ENCODE data around the gene CLEC2L. TPM values are rescaled to one million over a fixed set of nuclear protein-coding genes. Genes with fewer than 3 reads are reported as not detected.
A peak's percentile ranks its signal among the peaks of the same experiment; 100 is the strongest.

The CLEC2L gene
- total and polyA plus RNA-seq, 2 of the 8 experiments (the other 6 are each of a cell fraction or from before 2014, with no cell fraction given) = 0.20 to 1.9 TPM

DNA sequence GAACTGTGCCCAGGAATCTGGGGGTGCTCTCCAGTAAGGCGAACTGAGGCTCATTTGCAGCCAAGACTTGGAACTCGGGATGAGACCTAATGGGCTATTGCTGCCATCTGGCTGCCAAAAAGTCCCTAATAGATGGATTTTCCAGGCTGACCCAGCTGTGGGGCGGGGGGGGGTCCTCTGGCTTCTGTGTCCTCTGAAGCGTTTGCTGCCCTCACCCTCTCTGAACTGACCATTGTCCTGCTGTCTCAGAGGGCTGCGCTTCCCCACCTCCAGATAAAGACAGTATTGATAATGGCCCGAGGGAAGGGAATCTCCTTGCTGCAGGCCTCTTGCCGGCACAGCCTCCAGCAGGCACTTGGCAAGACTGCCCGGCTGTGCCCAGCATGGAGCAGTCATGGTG, 46.6 kb downstream of the CLEC2L start:
- Histone ChIP-seq H3K79me1 (ENCODE audit: low read depth, low read length) (no peaks in the 10 kb centered on the region), H3K14ac (ENCODE audit: insufficient read length) (no peak overlapping the region), H3K9ac (replicated peaks in 1 of 4; ENCODE audit: extremely low read depth in 1 of 4, low read depth in 3 of 4, low read length in 3 of 4) (no peak overlapping the region), H3K23ac (ENCODE audit: insufficient read length) (no peak overlapping the region), H3K23me2 (ENCODE audit: low read depth, low read length) (no peaks in the 10 kb centered on the region), H4K20me1 (replicated peaks in 1 of 2; ENCODE audit: control insufficient read depth in 1 of 2, insufficient read depth in 2 of 2, low read length in 2 of 2) (no peaks in the 10 kb centered on the region), H4K8ac (ENCODE audit: extremely low read depth, insufficient read depth, low read length) (no peak overlapping the region), H2AFZ (ENCODE audit: low read length) (no peak overlapping the region), H3K4me2 (ENCODE audit: insufficient read depth in 1 of 2, low read depth in 2 of 2, low read length in 2 of 2) (no peak overlapping the region), H3K56ac (replicated peaks; ENCODE audit: insufficient read length, low read depth, low read length) (no peak overlapping the region), H3K27me3 (replicated peaks in 1 of 4; ENCODE audit: control insufficient read depth in 3 of 4, extremely low read depth in 1 of 4, insufficient read depth in 3 of 4, low read length in 3 of 4) (no peaks in the 10 kb centered on the region), H2BK5ac (ENCODE audit: low read depth, low read length) (no peak overlapping the region), H4K91ac (replicated peaks; ENCODE audit: insufficient read length, low read length) (no peak overlapping the region), H3K4ac (replicated peaks; ENCODE audit: insufficient read length, low read depth, low read length) (no peak overlapping the region), H2BK15ac (ENCODE audit: low read length) (no peak overlapping the region), H3K36me3 (ENCODE audit: control insufficient read depth in 2 of 4, insufficient read depth in 4 of 4, low read length in 3 of 4) (no peaks in the 10 kb centered on the region; a peak in 1 of 8 replicates), H3K4me1 (replicated peaks in 1 of 4; ENCODE audit: control insufficient read depth in 3 of 4, insufficient read depth in 4 of 4, low read length in 3 of 4) (peaks cover 0 to 13% (median 3%) of the 10 kb centered on the region in 4 experiments; a peak in 3 of 7 replicates), H2BK20ac (ENCODE audit: low read length) (no peak overlapping the region), H3K4me3 (ENCODE audit: extremely low read depth in 1 of 4, insufficient read depth in 2 of 4, low read depth in 3 of 4, low read length in 4 of 4) (no peak overlapping the region), H3K27ac (ENCODE audit: low read depth, low read length) (no peak overlapping the region), H4K5ac (ENCODE audit: insufficient read length, low read depth, low read length) (no peak overlapping the region), H2AK5ac (ENCODE audit: low read depth, low read length) (no peak overlapping the region), H2BK120ac (replicated peaks; ENCODE audit: low read depth, low read length) (no peak overlapping the region), H2BK12ac (ENCODE audit: low read depth, low read length) (no peak overlapping the region), H3K79me2 (ENCODE audit: control insufficient read depth in 1 of 2, insufficient read depth in 2 of 2, low read length in 2 of 2) (no peaks in the 10 kb centered on the region), H3K9me3 (ENCODE audit: insufficient read depth in 2 of 2, low read depth in 1 of 2, low read length in 1 of 2) (no peaks in the 10 kb centered on the region), H3K18ac (ENCODE audit: extremely low read depth, low read length) (no peak overlapping the region)
- FAIRE-seq (no peak), DNase-seq (ENCODE audit: low read depth in 1 of 2, low spot score in 2 of 2) (no peak)
- TF ChIP-seq RAD21 (IDR thresholded peaks at IDR 0.05 in 1 of 2, conservative IDR thresholded peaks at IDR 0.05 in 1 of 2; ENCODE audit: low read depth in 2 of 2, low read length in 2 of 2) = peak; percentile 67 to 74
- TF ChIP-seq, protein P1, sequence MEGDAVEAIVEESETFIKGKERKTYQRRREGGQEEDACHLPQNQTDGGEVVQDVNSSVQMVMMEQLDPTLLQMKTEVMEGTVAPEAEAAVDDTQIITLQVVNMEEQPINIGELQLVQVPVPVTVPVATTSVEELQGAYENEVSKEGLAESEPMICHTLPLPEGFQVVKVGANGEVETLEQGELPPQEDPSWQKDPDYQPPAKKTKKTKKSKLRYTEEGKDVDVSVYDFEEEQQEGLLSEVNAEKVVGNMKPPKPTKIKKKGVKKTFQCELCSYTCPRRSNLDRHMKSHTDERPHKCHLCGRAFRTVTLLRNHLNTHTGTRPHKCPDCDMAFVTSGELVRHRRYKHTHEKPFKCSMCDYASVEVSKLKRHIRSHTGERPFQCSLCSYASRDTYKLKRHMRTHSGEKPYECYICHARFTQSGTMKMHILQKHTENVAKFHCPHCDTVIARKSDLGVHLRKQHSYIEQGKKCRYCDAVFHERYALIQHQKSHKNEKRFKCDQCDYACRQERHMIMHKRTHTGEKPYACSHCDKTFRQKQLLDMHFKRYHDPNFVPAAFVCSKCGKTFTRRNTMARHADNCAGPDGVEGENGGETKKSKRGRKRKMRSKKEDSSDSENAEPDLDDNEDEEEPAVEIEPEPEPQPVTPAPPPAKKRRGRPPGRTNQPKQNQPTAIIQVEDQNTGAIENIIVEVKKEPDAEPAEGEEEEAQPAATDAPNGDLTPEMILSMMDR (IDR thresholded peaks at IDR 0.05; ENCODE audit: control extremely low read depth in 1 of 3, insufficient read depth in 1 of 3, low read depth in 1 of 3, low read length in 3 of 3) = peak in 2 of 3 experiments; percentile 18 to 56; a peak in 3 of 4 replicates
- no peak for TF ChIP-seq GTF2F1 (IDR thresholded peaks at IDR 0.05; ENCODE audit: borderline replicate concordance, low read depth, low read length)
- no peak for TF ChIP-seq SAP30 (IDR thresholded peaks at IDR 0.05; ENCODE audit: insufficient read depth, insufficient replicate concordance, low read length)
- no peak for TF ChIP-seq GABPA (IDR thresholded peaks at IDR 0.05; ENCODE audit: borderline replicate concordance, insufficient read depth, low read length)
- no peak for TF ChIP-seq POU5F1 (IDR thresholded peaks at IDR 0.05; ENCODE audit: low read depth, low read length)
- POLR2A ChIA-PET (ENCODE audit: partially characterized antibody) = interaction anchor here (1.4 kb wide), 1 partner anchor 70 kb away, joined by 3 read pairs; no protein-coding TSS in a partner anchor
- CTCF ChIA-PET (ENCODE audit: partially characterized antibody) = interaction anchor here (0.6 to 6.3 kb wide), 18 partner anchors 9 to 491 kb away, joined by 3 to 54 read pairs (median 4); no protein-coding TSS in a partner anchor
- WGBS, 2 experiments (ENCODE audit: extremely low coverage in 1 of 2, insufficient coverage in 1 of 2, insufficient read length in 1 of 2, insufficient replicate concordance in 2 of 2, low coverage in 1 of 2, low lambda C conversion rate in 2 of 2, missing lambda C conversion rate in 1 of 2) = 87% methylated on average over 8 of the region's 8 CpGs; no CpG with 5 or more reads in 1 of the 2 experiments

Measured in H1 (cell line).